Measurements from ENCODE around the gene RANBP3.

RANBP3 gene

GRCh38 chr19:5961969-5962945 is 15.7 kb downstream of the RANBP3 start:
- Histone ChIP-seq H3K9me3 (ENCODE audit: control insufficient read depth, insufficient read depth, low read depth, low read length) (no peaks in the 10 kb centered on the region), H3K27ac (ENCODE audit: extremely low read depth, low read depth, low read length) (no peak overlapping the region), H3K4me3 (ENCODE audit: low read depth, low read length) (no peak overlapping the region), H3K36me3 (ENCODE audit: control insufficient read depth in 2 of 2, insufficient read depth in 1 of 2, low read length in 2 of 2) (peaks cover 0 to 18% of the 10 kb centered on the region in 2 experiments; a peak in 1 of 3 replicates), H3K4me1 (ENCODE audit: control insufficient read depth, insufficient read depth, low read length) (peaks cover 23% of the 10 kb centered on the region)
- ChIA-PET POLR2A (no interaction called here), CTCF (interaction anchor here (0.5 to 0.9 kb wide), 4 partner anchors 16 to 316 kb away, joined by 3 to 5 read pairs (median 4); no protein-coding TSS in a partner anchor)
- TF ChIP-seq, protein P1, sequence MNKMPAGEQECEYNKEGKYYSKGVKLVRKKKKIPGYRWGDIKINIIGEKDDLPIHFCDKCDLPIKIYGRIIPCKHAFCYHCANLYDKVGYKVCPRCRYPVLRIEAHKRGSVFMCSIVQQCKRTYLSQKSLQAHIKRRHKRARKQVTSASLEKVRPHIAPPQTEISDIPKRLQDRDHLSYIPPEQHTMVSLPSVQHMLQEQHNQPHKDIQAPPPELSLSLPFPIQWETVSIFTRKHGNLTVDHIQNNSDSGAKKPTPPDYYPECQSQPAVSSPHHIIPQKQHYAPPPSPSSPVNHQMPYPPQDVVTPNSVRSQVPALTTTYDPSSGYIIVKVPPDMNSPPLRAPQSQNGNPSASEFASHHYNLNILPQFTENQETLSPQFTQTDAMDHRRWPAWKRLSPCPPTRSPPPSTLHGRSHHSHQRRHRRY (tag by site-specific recombination; IDR thresholded peaks at IDR 0.05): no peak
- TF ChIP-seq SP7 (tag by site-specific recombination; IDR thresholded peaks at IDR 0.05): peak; percentile 36; the same call in 1 of the 2 replicates
- TF ChIP-seq, protein P2, sequence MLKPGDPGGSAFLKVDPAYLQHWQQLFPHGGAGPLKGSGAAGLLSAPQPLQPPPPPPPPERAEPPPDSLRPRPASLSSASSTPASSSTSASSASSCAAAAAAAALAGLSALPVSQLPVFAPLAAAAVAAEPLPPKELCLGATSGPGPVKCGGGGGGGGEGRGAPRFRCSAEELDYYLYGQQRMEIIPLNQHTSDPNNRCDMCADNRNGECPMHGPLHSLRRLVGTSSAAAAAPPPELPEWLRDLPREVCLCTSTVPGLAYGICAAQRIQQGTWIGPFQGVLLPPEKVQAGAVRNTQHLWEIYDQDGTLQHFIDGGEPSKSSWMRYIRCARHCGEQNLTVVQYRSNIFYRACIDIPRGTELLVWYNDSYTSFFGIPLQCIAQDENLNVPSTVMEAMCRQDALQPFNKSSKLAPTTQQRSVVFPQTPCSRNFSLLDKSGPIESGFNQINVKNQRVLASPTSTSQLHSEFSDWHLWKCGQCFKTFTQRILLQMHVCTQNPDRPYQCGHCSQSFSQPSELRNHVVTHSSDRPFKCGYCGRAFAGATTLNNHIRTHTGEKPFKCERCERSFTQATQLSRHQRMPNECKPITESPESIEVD (tag by site-specific recombination; IDR thresholded peaks at IDR 0.05): no peak
- TF ChIP-seq GFI1B (tag by site-specific recombination; IDR thresholded peaks at IDR 0.05): no peak
- TF ChIP-seq, protein P3, sequence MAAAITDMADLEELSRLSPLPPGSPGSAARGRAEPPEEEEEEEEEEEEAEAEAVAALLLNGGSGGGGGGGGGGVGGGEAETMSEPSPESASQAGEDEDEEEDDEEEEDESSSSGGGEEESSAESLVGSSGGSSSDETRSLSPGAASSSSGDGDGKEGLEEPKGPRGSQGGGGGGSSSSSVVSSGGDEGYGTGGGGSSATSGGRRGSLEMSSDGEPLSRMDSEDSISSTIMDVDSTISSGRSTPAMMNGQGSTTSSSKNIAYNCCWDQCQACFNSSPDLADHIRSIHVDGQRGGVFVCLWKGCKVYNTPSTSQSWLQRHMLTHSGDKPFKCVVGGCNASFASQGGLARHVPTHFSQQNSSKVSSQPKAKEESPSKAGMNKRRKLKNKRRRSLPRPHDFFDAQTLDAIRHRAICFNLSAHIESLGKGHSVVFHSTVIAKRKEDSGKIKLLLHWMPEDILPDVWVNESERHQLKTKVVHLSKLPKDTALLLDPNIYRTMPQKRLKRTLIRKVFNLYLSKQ (tag by site-specific recombination; IDR thresholded peaks at IDR 0.05; ENCODE audit: borderline replicate concordance): no peak
- no peak for TF ChIP-seq TRIM28 (IDR thresholded peaks at IDR 0.05; ENCODE audit: borderline replicate concordance, low read length)
- TF ChIP-seq, protein P4, sequence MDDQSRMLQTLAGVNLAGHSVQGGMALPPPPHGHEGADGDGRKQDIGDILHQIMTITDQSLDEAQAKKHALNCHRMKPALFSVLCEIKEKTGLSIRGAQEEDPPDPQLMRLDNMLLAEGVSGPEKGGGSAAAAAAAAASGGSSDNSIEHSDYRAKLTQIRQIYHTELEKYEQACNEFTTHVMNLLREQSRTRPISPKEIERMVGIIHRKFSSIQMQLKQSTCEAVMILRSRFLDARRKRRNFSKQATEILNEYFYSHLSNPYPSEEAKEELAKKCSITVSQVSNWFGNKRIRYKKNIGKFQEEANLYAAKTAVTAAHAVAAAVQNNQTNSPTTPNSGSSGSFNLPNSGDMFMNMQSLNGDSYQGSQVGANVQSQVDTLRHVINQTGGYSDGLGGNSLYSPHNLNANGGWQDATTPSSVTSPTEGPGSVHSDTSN (CRISPR knock-in tag; IDR thresholded peaks at IDR 0.05): no peak
- TF ChIP-seq ZSCAN23 (tag by site-specific recombination; IDR thresholded peaks at IDR 0.05): no peak
- TF ChIP-seq ZNF214 (tag by site-specific recombination; IDR thresholded peaks at IDR 0.05; ENCODE audit: borderline replicate concordance): no peak
- TF ChIP-seq TCF7L2 (IDR thresholded peaks at IDR 0.05; ENCODE audit: borderline replicate concordance, low read depth, low read length): no peak
- TF ChIP-seq ZNF138 (tag by site-specific recombination; IDR thresholded peaks at IDR 0.05; ENCODE audit: borderline replicate concordance): no peak
- TF ChIP-seq ZBTB8A (tag by site-specific recombination; IDR thresholded peaks at IDR 0.05): peak; percentile 32; the same call in 1 of the 2 replicates
- TF ChIP-seq ZNF175 (tag by site-specific recombination; IDR thresholded peaks at IDR 0.05): no peak
- TF ChIP-seq ZNF2 (tag by site-specific recombination; IDR thresholded peaks at IDR 0.05): no peak
- no peak for TF ChIP-seq ZNF76 (tag by site-specific recombination; IDR thresholded peaks at IDR 0.05; ENCODE audit: borderline replicate concordance, low read depth)
- no peak for TF ChIP-seq ZNF341 (tag by site-specific recombination; IDR thresholded peaks at IDR 0.05; ENCODE audit: low read depth)
- TF ChIP-seq ZNF610 (tag by site-specific recombination; IDR thresholded peaks at IDR 0.05; ENCODE audit: borderline replicate concordance): no peak
- TF ChIP-seq YY2 (tag by site-specific recombination; IDR thresholded peaks at IDR 0.05): no peak
- no peak for TF ChIP-seq ZNF121 (tag by site-specific recombination; IDR thresholded peaks at IDR 0.05)
- no peak for TF ChIP-seq ZNF639 (tag by site-specific recombination; IDR thresholded peaks at IDR 0.05)
- TF ChIP-seq, protein P5, sequence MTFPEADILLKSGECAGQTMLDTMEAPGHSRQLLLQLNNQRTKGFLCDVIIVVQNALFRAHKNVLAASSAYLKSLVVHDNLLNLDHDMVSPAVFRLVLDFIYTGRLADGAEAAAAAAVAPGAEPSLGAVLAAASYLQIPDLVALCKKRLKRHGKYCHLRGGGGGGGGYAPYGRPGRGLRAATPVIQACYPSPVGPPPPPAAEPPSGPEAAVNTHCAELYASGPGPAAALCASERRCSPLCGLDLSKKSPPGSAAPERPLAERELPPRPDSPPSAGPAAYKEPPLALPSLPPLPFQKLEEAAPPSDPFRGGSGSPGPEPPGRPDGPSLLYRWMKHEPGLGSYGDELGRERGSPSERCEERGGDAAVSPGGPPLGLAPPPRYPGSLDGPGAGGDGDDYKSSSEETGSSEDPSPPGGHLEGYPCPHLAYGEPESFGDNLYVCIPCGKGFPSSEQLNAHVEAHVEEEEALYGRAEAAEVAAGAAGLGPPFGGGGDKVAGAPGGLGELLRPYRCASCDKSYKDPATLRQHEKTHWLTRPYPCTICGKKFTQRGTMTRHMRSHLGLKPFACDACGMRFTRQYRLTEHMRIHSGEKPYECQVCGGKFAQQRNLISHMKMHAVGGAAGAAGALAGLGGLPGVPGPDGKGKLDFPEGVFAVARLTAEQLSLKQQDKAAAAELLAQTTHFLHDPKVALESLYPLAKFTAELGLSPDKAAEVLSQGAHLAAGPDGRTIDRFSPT (tag by site-specific recombination; IDR thresholded peaks at IDR 0.05): no peak
- TF ChIP-seq ZNF555 (tag by site-specific recombination; conservative IDR thresholded peaks at IDR 0.05): no peak
- TF ChIP-seq ZNF416 (tag by site-specific recombination; IDR thresholded peaks at IDR 0.05): no peak
- TF ChIP-seq ZNF791 (tag by site-specific recombination; IDR thresholded peaks at IDR 0.05): no peak
- no peak for TF ChIP-seq GLIS1 (tag by site-specific recombination; IDR thresholded peaks at IDR 0.05)
- no peak for TF ChIP-seq ZNF624 (tag by site-specific recombination; IDR thresholded peaks at IDR 0.05)
- no peak for TF ChIP-seq ZBTB1 (tag by site-specific recombination; IDR thresholded peaks at IDR 0.05)
